Activated CD4-positive, alpha-beta T cell treated with anti-CD3 and anti-CD28 coated beads, Interleukin-2, amount 10 ng/mL, durations not matched to agents 7 days and 5 days (primary cell): ENCODE measurements around the gene PRKCA. TPM values are rescaled to one million over a fixed set of nuclear protein-coding genes. Genes with fewer than 3 reads are reported as not detected.

Source experiments
- CTCF ChIA-PET: fragments of 350-600 bp; sonication (Branson Sonifier 250); formaldehyde crosslinking; loops from one replicate; lab custom pipeline; 2021; ENCODE audit warnings: antibody characterized with exemption; lab: Charles Lee
- POLR2A ChIA-PET: fragments of 350-600 bp; sonication (Branson Sonifier 250); formaldehyde crosslinking; loops from one replicate; lab custom pipeline; 2021; ENCODE audit warnings: antibody characterized with exemption; lab: Charles Lee
- DNase-seq: peaks from one replicate; pipeline ENCODE4 v3.0.0-alpha.2; 2020
- H3K27ac Mint-ChIP-seq: one replicate; pipeline ENCODE4 v1.8.0; 2021; ENCODE audit warnings: mild to moderate bottlenecking, moderate library complexity, mixed read lengths
- H3K27me3 Mint-ChIP-seq: one replicate; pipeline ENCODE4 v1.8.0; 2021; ENCODE audit warnings: mixed read lengths
- H3K36me3 Mint-ChIP-seq: one replicate; pipeline ENCODE4 v1.8.0; 2021; ENCODE audit warnings: low read depth, mixed read lengths
- H3K4me1 Mint-ChIP-seq: one replicate; pipeline ENCODE4 v1.8.0; 2021; ENCODE audit warnings: mixed read lengths
- H3K4me3 Mint-ChIP-seq: one replicate; pipeline ENCODE4 v1.8.0; 2021; ENCODE audit warnings: mild to moderate bottlenecking, moderate library complexity, mixed read lengths
- H3K9me3 Mint-ChIP-seq: one replicate; pipeline ENCODE4 v1.8.0; 2021; ENCODE audit warnings: mixed read lengths
- total RNA-seq, 2 experiments: library from RNA; stranded (reverse); gene quantifications; one replicate each; pipeline ENCODE4 v1.2.3, GENCODE V29; 2021

Gene PRKCA
- total RNA-seq, 2 experiments from 2014 or later: 72.8 to 74.6 TPM

DNA sequence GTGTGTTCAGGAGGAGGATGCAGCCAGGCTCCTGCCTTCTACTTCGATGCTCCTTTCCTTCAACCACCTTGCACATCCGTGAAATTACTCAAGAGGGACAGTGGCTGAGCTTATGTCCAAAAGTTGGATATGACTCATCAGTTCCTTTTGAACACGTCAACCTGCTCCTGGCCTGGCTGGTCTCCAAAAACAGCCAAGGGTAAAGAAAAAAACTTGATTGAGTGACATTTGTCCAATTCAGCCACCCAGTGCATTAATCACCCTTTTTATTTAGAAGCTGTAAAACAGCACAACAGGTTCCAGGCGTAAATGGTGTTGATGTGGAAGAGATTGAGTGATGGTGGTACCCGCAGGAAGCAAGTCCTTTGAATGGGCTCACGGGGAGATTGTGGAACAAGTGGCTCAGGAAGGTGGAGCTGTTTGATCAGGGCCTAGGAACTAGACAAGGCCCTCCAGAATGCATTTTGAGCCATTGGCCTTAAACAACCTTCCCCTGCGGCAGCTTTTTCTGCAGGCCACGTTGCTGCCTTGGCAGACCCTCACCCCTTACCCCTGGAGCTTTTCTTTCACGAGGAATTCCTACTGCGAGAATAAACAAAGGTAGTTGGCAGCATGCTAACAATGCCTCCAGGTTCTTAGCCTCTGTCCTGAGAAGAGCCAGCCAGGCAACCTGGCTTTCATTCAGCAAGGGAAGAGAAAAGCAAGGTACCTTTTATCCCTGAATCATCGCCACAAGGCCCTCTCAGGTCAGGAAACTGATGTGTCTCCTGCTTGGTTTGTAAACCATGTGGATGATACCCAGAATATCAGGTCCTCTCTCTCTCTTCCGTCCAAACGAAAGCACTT, 359.2 kb downstream of the PRKCA start:
- POLR2A ChIA-PET: no interaction called here
- H3K4me1 Mint-ChIP-seq: peaks cover 21% of the 10 kb centered on the region
- DNase-seq: no peak

GRCh38 chr17:66662496-66662895, 360.1 kb downstream of the PRKCA start:
- peaks cover 39% of the 10 kb centered on the region for H3K36me3 Mint-ChIP-seq
- POLR2A ChIA-PET: no interaction called here
- no peaks in the 10 kb centered on the region for H3K27me3 Mint-ChIP-seq
- H3K9me3 Mint-ChIP-seq: peaks cover 16% of the 10 kb centered on the region
- CTCF ChIA-PET: no interaction called here
- no peak overlapping the region for H3K4me3 Mint-ChIP-seq
- peaks cover 30% of the 10 kb centered on the region for H3K4me1 Mint-ChIP-seq
- H3K27ac Mint-ChIP-seq: no peak overlapping the region
- DNase-seq: no peak

More for the DNA sequence above, 359.2 kb downstream of the PRKCA start:
- H3K9me3 Mint-ChIP-seq: peaks cover 20% of the 10 kb centered on the region
- H3K36me3 Mint-ChIP-seq: peaks cover 42% of the 10 kb centered on the region
- no peaks in the 10 kb centered on the region for H3K27me3 Mint-ChIP-seq
- H3K4me3 Mint-ChIP-seq: no peak overlapping the region
- CTCF ChIA-PET: interaction anchor here (0.6 kb wide), 1 partner anchor 1423 kb away, joined by 3 read pairs; no protein-coding TSS in a partner anchor
- H3K27ac Mint-ChIP-seq: peak overlapping the region; percentile 27

DNA sequence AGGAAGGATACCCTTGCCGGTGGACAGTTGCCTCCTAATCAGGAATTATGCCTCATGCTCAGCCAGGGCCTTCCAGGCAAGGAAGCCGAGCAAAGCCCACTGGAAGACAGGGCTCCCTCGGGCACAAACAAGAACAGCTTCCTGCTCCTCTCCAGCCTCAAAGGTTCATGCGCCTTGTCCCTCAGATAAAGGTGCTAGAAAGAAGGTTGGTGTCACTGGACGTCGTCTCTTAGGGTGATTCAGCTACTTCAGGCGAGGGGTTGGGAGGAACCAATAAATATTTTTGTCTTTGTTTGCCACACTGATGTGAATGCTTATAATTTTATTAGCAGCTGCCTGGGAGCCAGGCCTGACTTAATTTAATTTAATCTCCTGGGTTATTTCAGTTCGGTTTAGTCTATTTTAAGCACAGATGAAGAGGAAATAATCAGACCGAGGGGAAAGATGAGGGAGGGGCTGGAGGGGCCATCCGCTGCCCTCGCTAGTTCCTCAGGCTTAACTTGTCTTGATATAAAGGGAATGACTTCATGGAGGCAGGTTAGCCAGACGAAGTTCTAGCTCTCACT, 360.7 kb downstream of the PRKCA start:
- Mint-ChIP-seq H3K4me3 (no peak overlapping the region), H3K27me3 (no peaks in the 10 kb centered on the region), H3K27ac (no peak overlapping the region), H3K9me3 (peaks cover 11% of the 10 kb centered on the region), H3K36me3 (peaks cover 40% of the 10 kb centered on the region), H3K4me1 (peaks cover 36% of the 10 kb centered on the region)
- DNase-seq: no peak
- ChIA-PET POLR2A (no interaction called here), CTCF (interaction anchor here (0.6 kb wide), 1 partner anchor 475 kb away, joined by 3 read pairs; no protein-coding TSS in a partner anchor)

DNA sequence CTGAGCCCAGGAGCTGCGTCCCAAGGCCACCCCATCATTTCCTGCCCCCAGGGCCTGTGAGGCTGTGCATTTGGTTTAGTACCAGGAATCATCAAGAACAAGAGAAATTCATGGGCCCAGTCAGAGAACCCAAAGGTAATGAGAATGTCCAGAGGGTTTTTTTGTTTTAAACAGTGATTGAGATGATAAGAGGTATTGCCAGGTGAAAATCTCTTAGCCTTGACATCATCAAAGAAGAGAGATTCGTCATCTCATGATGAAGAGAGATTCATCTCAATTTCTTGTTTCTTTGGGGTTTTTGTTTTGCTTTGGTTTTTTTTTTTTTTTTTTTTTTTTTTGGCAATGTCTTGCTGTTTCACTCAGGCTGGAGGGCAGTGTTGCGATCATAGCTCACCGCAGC, 361.9 kb downstream of the PRKCA start:
- H3K27me3 Mint-ChIP-seq: no peaks in the 10 kb centered on the region
- H3K9me3 Mint-ChIP-seq: peaks cover 4% of the 10 kb centered on the region
- POLR2A ChIA-PET: no interaction called here
- H3K4me1 Mint-ChIP-seq: peaks cover 44% of the 10 kb centered on the region
- H3K36me3 Mint-ChIP-seq: peaks cover 38% of the 10 kb centered on the region
- H3K4me3 Mint-ChIP-seq: no peak overlapping the region
- peak overlapping the region; percentile 46 for H3K27ac Mint-ChIP-seq
- CTCF ChIA-PET: no interaction called here
- no peak for DNase-seq

GRCh38 chr17:66665194-66665593, 362.8 kb downstream of the PRKCA start:
- ChIA-PET CTCF (no interaction called here), POLR2A (no interaction called here)
- no peak for DNase-seq
- no peak overlapping the region for H3K4me3 Mint-ChIP-seq
- peaks cover 44% of the 10 kb centered on the region for H3K4me1 Mint-ChIP-seq
- H3K36me3 Mint-ChIP-seq: peaks cover 31% of the 10 kb centered on the region
- no peaks in the 10 kb centered on the region for H3K27me3 Mint-ChIP-seq
- no peak overlapping the region for H3K27ac Mint-ChIP-seq
- peaks cover 2% of the 10 kb centered on the region for H3K9me3 Mint-ChIP-seq

- CTCF ChIA-PET: no interaction called here
- H3K27ac Mint-ChIP-seq: no peak overlapping the region
- POLR2A ChIA-PET: no interaction called here
- DNase-seq: no peak
- no peak overlapping the region for H3K4me3 Mint-ChIP-seq
- H3K9me3 Mint-ChIP-seq: peaks cover 2% of the 10 kb centered on the region
- H3K36me3 Mint-ChIP-seq: peaks cover 31% of the 10 kb centered on the region
- peaks cover 46% of the 10 kb centered on the region for H3K4me1 Mint-ChIP-seq
- H3K27me3 Mint-ChIP-seq: no peaks in the 10 kb centered on the region
These were observed 364.7 kb downstream of the PRKCA start for GRCh38 chr17:66667090-66667489.

- H3K4me1 Mint-ChIP-seq: peaks cover 48% of the 10 kb centered on the region
- peaks cover 2% of the 10 kb centered on the region for H3K9me3 Mint-ChIP-seq
- H3K36me3 Mint-ChIP-seq: peaks cover 27% of the 10 kb centered on the region
- POLR2A ChIA-PET: no interaction called here
- H3K27ac Mint-ChIP-seq: no peak overlapping the region
- H3K4me3 Mint-ChIP-seq: no peak overlapping the region
- H3K27me3 Mint-ChIP-seq: no peaks in the 10 kb centered on the region
- CTCF ChIA-PET: interaction anchor here (0.5 kb wide), 1 partner anchor 27 kb away, joined by 5 read pairs; no protein-coding TSS in a partner anchor
- DNase-seq: peak; percentile 67
These were observed 365.1 kb downstream of the PRKCA start for GRCh38 chr17:66667491-66668030.

- CTCF ChIA-PET: interaction anchor here (1.0 kb wide), 1 partner anchor 16 kb away, joined by 4 read pairs; no protein-coding TSS in a partner anchor
These were observed 367.8 kb downstream of the PRKCA start for GRCh38 chr17:66670206-66670605.

DNA sequence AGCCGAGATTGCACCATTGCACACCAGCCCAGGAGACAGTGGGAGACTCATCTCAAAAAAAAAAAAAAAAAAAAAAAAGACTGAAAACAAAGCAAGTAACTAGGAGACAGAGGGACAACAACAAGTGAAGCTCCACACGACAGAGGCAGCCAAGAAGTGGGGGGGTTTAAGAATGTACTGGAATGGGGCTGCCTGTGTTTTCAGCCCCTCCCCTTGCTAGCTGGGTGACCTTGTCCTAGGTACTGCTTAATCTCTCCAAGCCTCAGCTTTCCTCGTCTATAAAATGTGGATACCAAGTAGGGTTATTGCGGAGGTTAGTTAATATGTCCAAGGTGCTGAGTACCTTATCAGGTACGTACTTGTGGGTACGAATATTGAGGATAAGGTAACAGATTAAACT, 368.7 kb downstream of the PRKCA start:
- ChIA-PET POLR2A (no interaction called here), CTCF (interaction anchor here (1.7 kb wide), 1 partner anchor 12 kb away, joined by 3 read pairs; no protein-coding TSS in a partner anchor)
- DNase-seq: no peak
- H3K9me3 Mint-ChIP-seq: peaks cover 2% of the 10 kb centered on the region
- H3K36me3 Mint-ChIP-seq: peaks cover 22% of the 10 kb centered on the region
- no peak overlapping the region for H3K4me3 Mint-ChIP-seq
- H3K27me3 Mint-ChIP-seq: no peaks in the 10 kb centered on the region
- no peak overlapping the region for H3K27ac Mint-ChIP-seq
- H3K4me1 Mint-ChIP-seq: peaks cover 60% of the 10 kb centered on the region

More at GRCh38 chr17:66670206-66670605, 367.8 kb downstream of the PRKCA start:
- DNase-seq: no peak
- H3K4me3 Mint-ChIP-seq: no peak overlapping the region
- peaks cover 2% of the 10 kb centered on the region for H3K9me3 Mint-ChIP-seq
- POLR2A ChIA-PET: no interaction called here
- H3K27me3 Mint-ChIP-seq: no peaks in the 10 kb centered on the region
- no peak overlapping the region for H3K27ac Mint-ChIP-seq
- peaks cover 22% of the 10 kb centered on the region for H3K36me3 Mint-ChIP-seq
- peaks cover 65% of the 10 kb centered on the region for H3K4me1 Mint-ChIP-seq

DNA sequence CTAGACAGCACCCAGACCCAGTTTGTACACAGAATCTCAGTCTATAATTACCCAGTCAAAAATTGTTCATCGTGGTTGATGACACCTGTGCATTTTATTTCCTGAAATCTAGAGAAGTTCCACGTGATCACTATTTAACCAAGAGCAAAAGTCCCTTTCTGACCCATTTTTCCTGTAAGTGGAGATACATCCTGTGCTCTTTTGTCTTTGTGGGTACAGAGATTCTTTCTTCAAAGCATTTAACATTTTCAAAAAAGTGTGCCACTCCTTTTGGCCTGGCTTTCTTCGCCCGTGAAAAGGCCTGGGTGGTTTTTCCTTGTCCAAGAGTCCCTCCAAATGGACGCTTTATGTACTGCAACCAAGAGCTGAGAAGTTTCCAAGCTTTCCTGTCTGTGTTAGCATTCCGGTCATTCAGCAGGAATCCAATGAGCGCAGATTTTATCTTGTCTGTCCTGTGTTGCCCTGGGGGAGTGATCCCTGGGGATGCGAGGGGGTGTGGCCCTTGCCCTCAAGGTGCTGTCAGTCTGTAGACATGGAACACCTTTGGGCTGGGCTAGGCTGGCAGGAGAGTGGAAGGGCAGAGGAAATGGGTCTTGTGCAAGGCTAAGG, 371.4 kb downstream of the PRKCA start:
- Mint-ChIP-seq H3K9me3 (peaks cover 3% of the 10 kb centered on the region), H3K27ac (peak overlapping the region; percentile 74), H3K27me3 (no peaks in the 10 kb centered on the region), H3K4me3 (no peak overlapping the region), H3K36me3 (peaks cover 26% of the 10 kb centered on the region), H3K4me1 (peaks cover 50% of the 10 kb centered on the region)
- ChIA-PET CTCF (interaction anchor here (0.5 to 1.6 kb wide), 6 partner anchors 15 to 472 kb away, joined by 3 to 4 read pairs (median 3); no protein-coding TSS in a partner anchor), POLR2A (no interaction called here)
- DNase-seq: peak; percentile 60

GRCh38 chr17:66675273-66675990, 373.0 kb downstream of the PRKCA start:
- peaks cover 3% of the 10 kb centered on the region for H3K9me3 Mint-ChIP-seq
- no peak overlapping the region for H3K4me3 Mint-ChIP-seq
- peaks cover 52% of the 10 kb centered on the region for H3K4me1 Mint-ChIP-seq
- ChIA-PET POLR2A (no interaction called here), CTCF (interaction anchor here (0.6 to 1.3 kb wide), 2 partner anchors 11 to 642 kb away, joined by 4 to 7 read pairs; no protein-coding TSS in a partner anchor)
- H3K27ac Mint-ChIP-seq: no peak overlapping the region
- no peaks in the 10 kb centered on the region for H3K27me3 Mint-ChIP-seq
- peaks cover 27% of the 10 kb centered on the region for H3K36me3 Mint-ChIP-seq
- DNase-seq: no peak

DNA sequence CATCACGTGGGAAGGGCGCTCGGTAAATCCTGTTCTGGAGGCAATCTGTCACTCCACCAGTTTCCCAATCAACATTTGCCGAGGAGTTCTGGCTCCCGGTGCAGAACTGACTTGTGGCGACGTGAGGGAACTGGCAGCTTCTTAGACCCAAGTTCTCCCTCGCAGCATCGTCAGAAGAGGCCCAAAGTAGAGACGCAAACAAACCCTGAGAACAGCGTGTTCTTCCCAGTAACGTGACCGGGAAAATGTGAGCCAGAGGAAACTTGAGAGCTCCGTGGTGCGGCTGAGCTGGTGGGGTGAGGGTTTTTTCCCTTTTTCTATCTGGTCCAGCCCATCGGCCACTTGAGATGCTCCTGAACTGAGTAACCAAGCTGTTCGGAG, 373.6 kb downstream of the PRKCA start:
- DNase-seq: no peak
- Mint-ChIP-seq H3K27me3 (no peaks in the 10 kb centered on the region), H3K4me1 (peaks cover 52% of the 10 kb centered on the region), H3K9me3 (peaks cover 3% of the 10 kb centered on the region), H3K4me3 (no peak overlapping the region), H3K27ac (no peak overlapping the region), H3K36me3 (peaks cover 27% of the 10 kb centered on the region)
- POLR2A ChIA-PET: no interaction called here
- CTCF ChIA-PET: interaction anchor here (1.3 kb wide), 1 partner anchor 10 kb away, joined by 7 read pairs; no protein-coding TSS in a partner anchor
